Body of pancreas (tissue), 4 donors: ENCODE results near the gene MRGPRG. TPM values are rescaled to one million over a fixed set of nuclear protein-coding genes. Genes with fewer than 3 reads are reported as not detected.

Source experiments
- ATAC-seq: fragments of 150-250 bp; one replicate; pipeline ENCODE4 v1.9.1; 2016
- DNase-seq, 4 donors: peaks; one replicate each; pipeline ENCODE4 v3.0.0-alpha.2; 2019
- H3K27ac ChIP-seq, 4 donors: fragments of 200-600 bp; sonication (generic); 1 replicate in 3 of 4; 2 replicates in 1 of 4; pipeline versions ENCODE4 v1.5.1 to v1.6.1; 2016 to 2019; ENCODE audit warnings: mild to moderate bottlenecking in 1 of 4, mixed read lengths in 1 of 4, moderate library complexity in 1 of 4
- H3K27me3 ChIP-seq, 2 donors: fragments of 200-600 bp; sonication (generic); one replicate each; pipeline ENCODE4 v1.6.0; 2016; ENCODE audit warnings: mild to moderate bottlenecking in 1 of 2
- H3K36me3 ChIP-seq, 2 donors: fragments of 200-600 bp; sonication (generic); replicated peaks in 1 of 2; 2 replicates each; pipeline ENCODE4 v1.5.1; 2016; ENCODE audit warnings: low read depth in 2 of 2; ENCODE audit not compliant: insufficient read depth in 1 of 2
- H3K4me1 ChIP-seq: fragments of 200-600 bp; sonication (generic); one replicate; pipeline ENCODE4 v1.6.0; 2016
- H3K4me3 ChIP-seq, 2 donors: fragments of 200-600 bp; sonication (generic); 1 replicate in 1 of 2; 2 replicates in 1 of 2; pipeline ENCODE4 v1.5.1; 2016 to 2019
- H3K9me3 ChIP-seq, 3 donors: fragments of 200-600 bp; sonication (generic); 1 replicate in 2 of 3; 2 replicates in 1 of 3; pipeline ENCODE4 v1.5.1; 2016
- POLR2A ChIP-seq, 3 donors: fragments of 450-650 bp; IDR thresholded peaks; one replicate each; pipeline ENCODE4 v1.6.1; 2016; ENCODE audit warnings: antibody characterized with exemption in 3 of 3, mild to moderate bottlenecking in 2 of 3
- WGBS, 2 donors: methylation state at CpG; one replicate each; pipeline ENCODE4 v1.1.5; 2017; 5-methylcytosine and 5-hydroxymethylcytosine counted together
- intact Hi-C: fragments of 100-400 bp; cut with DNase I; formaldehyde crosslinking; loops from one replicate; pipeline ENCODE4 v1.15.1; 2023
- total RNA-seq, 2 donors: library from RNA; depleted of rRNA; stranded (reverse); fragments of >200 nt; gene quantifications; one replicate each; pipeline ENCODE4 v1.1.0, GENCODE V29; 2016
- TF ChIP-seq, protein P1 (sequence below), 7 experiments: fragments of 450-650 bp in 4 of 7; fragments of 200-600 bp in 3 of 7; sonication (generic) in 3 of 7; IDR thresholded peaks; one replicate each; pipeline ENCODE4 v1.5.1; 2016 to 2019; ENCODE audit warnings: antibody characterized with exemption in 7 of 7

MRGPRG gene
- total RNA-seq, 2 donors from 2014 or later, result not detected

DNA sequence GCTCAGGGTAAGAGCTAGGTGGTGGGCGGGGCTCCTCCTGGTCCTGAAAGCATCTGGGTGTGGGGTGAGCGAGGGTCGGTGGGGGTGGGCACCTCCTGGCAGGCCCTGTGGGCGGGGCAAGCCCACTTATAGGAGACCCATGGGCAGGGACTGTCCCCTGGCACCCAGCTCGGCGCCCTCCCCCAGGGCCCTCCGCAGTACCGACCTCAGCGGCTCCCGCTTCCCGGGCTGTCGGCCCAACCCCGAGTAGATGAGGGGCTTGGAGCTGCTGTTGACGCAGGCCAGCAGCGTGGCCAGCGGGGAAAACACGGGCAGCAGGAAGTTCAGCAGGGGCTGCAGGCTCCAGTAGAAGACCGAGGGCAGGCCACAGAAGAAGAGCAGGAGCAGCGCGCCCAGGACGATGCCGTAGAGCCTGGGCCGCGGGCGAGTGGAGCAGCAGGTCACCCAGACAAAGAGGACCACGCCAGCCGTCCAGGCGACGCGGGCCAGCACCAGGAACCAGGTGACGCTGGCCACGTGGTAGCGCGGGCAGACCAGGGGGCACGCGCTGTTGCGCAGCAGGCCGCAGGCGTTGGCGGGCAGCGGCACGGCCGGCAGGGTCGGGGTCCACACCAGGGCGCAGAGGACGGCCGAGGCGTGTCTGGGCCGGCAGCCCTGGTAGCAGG is 663 bp downstream of the MRGPRG start:
- Histone ChIP-seq H3K36me3 (no peaks in the 10 kb centered on the region), H3K27ac (no peak overlapping the region), H3K9me3 (no peaks in the 10 kb centered on the region), H3K27me3 (no peaks in the 10 kb centered on the region), H3K4me3 (no peak overlapping the region), H3K4me1 (no peaks in the 10 kb centered on the region)
- TF ChIP-seq, protein P1, sequence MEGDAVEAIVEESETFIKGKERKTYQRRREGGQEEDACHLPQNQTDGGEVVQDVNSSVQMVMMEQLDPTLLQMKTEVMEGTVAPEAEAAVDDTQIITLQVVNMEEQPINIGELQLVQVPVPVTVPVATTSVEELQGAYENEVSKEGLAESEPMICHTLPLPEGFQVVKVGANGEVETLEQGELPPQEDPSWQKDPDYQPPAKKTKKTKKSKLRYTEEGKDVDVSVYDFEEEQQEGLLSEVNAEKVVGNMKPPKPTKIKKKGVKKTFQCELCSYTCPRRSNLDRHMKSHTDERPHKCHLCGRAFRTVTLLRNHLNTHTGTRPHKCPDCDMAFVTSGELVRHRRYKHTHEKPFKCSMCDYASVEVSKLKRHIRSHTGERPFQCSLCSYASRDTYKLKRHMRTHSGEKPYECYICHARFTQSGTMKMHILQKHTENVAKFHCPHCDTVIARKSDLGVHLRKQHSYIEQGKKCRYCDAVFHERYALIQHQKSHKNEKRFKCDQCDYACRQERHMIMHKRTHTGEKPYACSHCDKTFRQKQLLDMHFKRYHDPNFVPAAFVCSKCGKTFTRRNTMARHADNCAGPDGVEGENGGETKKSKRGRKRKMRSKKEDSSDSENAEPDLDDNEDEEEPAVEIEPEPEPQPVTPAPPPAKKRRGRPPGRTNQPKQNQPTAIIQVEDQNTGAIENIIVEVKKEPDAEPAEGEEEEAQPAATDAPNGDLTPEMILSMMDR (IDR thresholded peaks at IDR 0.05), result no peak
- TF ChIP-seq POLR2A (IDR thresholded peaks at IDR 0.05), result no peak
- ATAC-seq (no peak), DNase-seq (peak in 3 of 4 donors; percentile 4 to 11 (median 5))
- intact Hi-C loops, result no loop called here
- WGBS, 2 donors, result 76 to 83% methylated on average over 20 to 47 of the region's 49 CpGs

DNA sequence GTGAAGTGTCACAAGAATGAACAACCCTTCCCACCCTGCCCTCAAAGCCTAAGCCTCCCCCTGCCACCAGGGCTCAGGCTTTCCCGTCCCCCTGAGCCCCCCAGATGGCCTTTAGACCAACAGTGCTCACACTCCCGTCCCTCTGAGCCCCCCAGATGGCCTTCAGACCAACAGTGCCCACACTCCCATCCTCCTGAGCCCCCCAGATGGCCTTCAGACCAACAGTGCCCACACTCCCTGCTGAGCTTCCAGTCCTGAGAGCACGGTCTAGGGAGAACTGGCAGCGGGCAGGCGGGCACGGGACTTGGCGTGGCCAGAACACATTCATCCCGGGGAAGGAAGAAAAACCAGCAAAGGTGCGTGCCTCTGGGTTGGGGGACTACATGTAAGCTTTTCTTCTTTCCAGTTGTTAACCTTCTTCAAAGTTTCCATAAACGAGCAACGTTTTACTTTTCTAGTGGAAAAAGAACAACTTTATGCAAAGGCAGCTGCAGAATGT is 2.5 kb downstream of the MRGPRG start:
- H3K27me3 ChIP-seq, result no peaks in the 10 kb centered on the region
- WGBS, 2 donors, result 54 to 57% methylated on average over 11 of the region's 11 CpGs

DNA sequence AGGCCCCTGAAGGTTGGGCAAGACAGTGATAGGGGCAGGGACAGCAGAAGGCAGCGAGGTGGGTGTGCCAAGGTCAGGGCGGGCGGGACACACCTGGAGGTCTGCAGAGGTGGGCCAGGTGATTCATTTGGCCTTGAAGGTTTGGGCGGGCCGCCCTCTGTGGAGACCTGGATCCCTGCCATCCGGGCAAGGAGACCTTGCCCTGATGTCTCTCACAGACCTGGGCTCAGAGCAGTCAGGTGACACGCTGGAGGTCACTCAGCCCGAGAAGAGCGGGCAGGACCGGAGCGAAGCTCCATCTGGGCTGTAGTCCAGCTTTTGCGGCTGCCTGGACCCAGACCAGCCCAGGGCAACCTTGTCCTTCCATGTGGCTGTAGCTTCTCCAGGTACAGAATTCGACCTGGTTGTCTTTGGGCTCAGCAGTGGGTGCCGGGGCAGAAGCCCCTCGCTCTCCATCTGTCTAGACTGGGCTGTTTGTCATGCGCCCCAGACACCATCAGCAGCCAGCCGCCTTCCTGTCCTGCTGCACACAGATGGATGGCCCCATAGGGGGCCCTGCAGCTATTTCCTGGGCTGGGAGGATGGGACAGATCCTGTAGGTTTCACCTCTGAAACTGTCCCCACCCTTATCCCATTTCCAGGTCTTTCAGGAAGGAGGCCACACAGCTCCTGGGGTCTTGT is 3.1 kb downstream of the MRGPRG start:
- Histone ChIP-seq H3K27me3 (no peaks in the 10 kb centered on the region), H3K27ac (no peak overlapping the region), H3K36me3 (no peaks in the 10 kb centered on the region), H3K9me3 (no peaks in the 10 kb centered on the region), H3K4me1 (no peaks in the 10 kb centered on the region), H3K4me3 (no peak overlapping the region)
- TF ChIP-seq, protein P1 (IDR thresholded peaks at IDR 0.05), result no peak
- TF ChIP-seq POLR2A (IDR thresholded peaks at IDR 0.05), result no peak
- ATAC-seq, result no peak
- DNase-seq, result peak in 3 of 4 donors; percentile 5 to 40 (median 7)
- intact Hi-C loops, result no loop called here
- 42 to 44% methylated on average over 3 to 17 of the region's 17 CpGs for WGBS, 2 donors

More for the DNA sequence above, 2.5 kb downstream of the MRGPRG start:
- H3K36me3 ChIP-seq, result no peaks in the 10 kb centered on the region
- intact Hi-C loops, result no loop called here
- no peaks in the 10 kb centered on the region for H3K4me1 ChIP-seq
- no peak for TF ChIP-seq POLR2A (IDR thresholded peaks at IDR 0.05)
- TF ChIP-seq, protein P1 (IDR thresholded peaks at IDR 0.05), result no peak
- peak in 2 of 4 donors; percentile 2 to 6 for DNase-seq
- H3K27ac ChIP-seq, result no peak overlapping the region
- H3K4me3 ChIP-seq, result no peak overlapping the region
- ATAC-seq, result no peak
- no peaks in the 10 kb centered on the region for H3K9me3 ChIP-seq

DNA sequence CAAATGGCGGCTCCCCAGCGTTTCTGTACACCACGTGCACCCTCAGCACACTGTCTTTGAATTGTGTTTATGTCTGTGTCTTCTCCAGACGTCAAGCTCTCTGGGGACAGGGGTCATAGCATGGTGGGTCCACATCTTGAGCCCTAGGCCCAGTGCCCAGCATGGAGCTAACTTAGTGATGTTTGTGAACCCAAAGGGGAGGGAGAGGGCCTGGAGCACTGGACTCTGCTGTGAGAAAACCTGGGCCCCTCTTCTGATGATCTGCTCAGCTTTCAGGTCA is 4.3 kb downstream of the MRGPRG start:
- no peaks in the 10 kb centered on the region for H3K36me3 ChIP-seq
- WGBS, 2 donors, result 54 to 70% methylated on average over 2 to 4 of the region's 4 CpGs
- no peaks in the 10 kb centered on the region for H3K9me3 ChIP-seq
- H3K27ac ChIP-seq, result no peak overlapping the region
- peak in 1 of 4 donors; percentile 1 for DNase-seq
- no peak overlapping the region for H3K4me3 ChIP-seq
- no peaks in the 10 kb centered on the region for H3K4me1 ChIP-seq
- TF ChIP-seq POLR2A (IDR thresholded peaks at IDR 0.05), result no peak
- TF ChIP-seq, protein P1 (IDR thresholded peaks at IDR 0.05), result no peak
- H3K27me3 ChIP-seq, result no peaks in the 10 kb centered on the region
- no peak for ATAC-seq
- intact Hi-C loops, result no loop called here
